GM18526 (cell line): ENCODE data around the gene DAPK2.

Experiments
- POLR2A ChIP-seq: IDR thresholded peaks from 3 replicates; pipeline ENCODE4 v1.6.1; 2011; ENCODE audit not compliant: insufficient read length; ENCODE audit errors: extremely low read depth

DAPK2 gene

GRCh38 chr15:64034519-64034918 lies 11.8 kb downstream of the DAPK2 start:
- no peak for TF ChIP-seq POLR2A

- no peak for TF ChIP-seq POLR2A
Measured at GRCh38 chr15:64032329-64032728, 14.0 kb downstream of the DAPK2 start.

GRCh38 chr15:64030123-64030522 lies 16.2 kb downstream of the DAPK2 start:
- TF ChIP-seq POLR2A, result no peak

- TF ChIP-seq POLR2A, result no peak
Measured at GRCh38 chr15:64029633-64030032, 16.7 kb downstream of the DAPK2 start.

- no peak for TF ChIP-seq POLR2A
Measured at GRCh38 chr15:64029110-64029509, 17.2 kb downstream of the DAPK2 start.

GRCh38 chr15:64026591-64026990 lies 19.7 kb downstream of the DAPK2 start:
- no peak for TF ChIP-seq POLR2A

GRCh38 chr15:64024172-64025050 lies 21.9 kb downstream of the DAPK2 start:
- TF ChIP-seq POLR2A, result no peak

GRCh38 chr15:64023220-64023619 lies 23.1 kb downstream of the DAPK2 start:
- no peak for TF ChIP-seq POLR2A

GRCh38 chr15:64022571-64022970 lies 23.7 kb downstream of the DAPK2 start:
- no peak for TF ChIP-seq POLR2A

GRCh38 chr15:64019764-64020163 lies 26.5 kb downstream of the DAPK2 start:
- TF ChIP-seq POLR2A, result no peak

GRCh38 chr15:64017591-64018163 lies 28.6 kb downstream of the DAPK2 start:
- no peak for TF ChIP-seq POLR2A

GRCh38 chr15:64017082-64017588 lies 29.1 kb downstream of the DAPK2 start:
- no peak for TF ChIP-seq POLR2A

- TF ChIP-seq POLR2A, result no peak
Measured at GRCh38 chr15:64016257-64016656, 30.0 kb downstream of the DAPK2 start.

- TF ChIP-seq POLR2A, result no peak
Measured at GRCh38 chr15:64014995-64015394, 31.3 kb downstream of the DAPK2 start.

- no peak for TF ChIP-seq POLR2A
Measured at GRCh38 chr15:64013179-64014062, 32.9 kb downstream of the DAPK2 start.
